GM21447 (cell line): ENCODE results near the gene GGT7.

Source experiments
- ATAC-seq: cut with Tn5 transposase; IDR thresholded peaks from one replicate; pipeline ENCODE4 v1.9.1; 2021; ENCODE audit not compliant: unreplicated experiment

The GGT7 gene

DNA sequence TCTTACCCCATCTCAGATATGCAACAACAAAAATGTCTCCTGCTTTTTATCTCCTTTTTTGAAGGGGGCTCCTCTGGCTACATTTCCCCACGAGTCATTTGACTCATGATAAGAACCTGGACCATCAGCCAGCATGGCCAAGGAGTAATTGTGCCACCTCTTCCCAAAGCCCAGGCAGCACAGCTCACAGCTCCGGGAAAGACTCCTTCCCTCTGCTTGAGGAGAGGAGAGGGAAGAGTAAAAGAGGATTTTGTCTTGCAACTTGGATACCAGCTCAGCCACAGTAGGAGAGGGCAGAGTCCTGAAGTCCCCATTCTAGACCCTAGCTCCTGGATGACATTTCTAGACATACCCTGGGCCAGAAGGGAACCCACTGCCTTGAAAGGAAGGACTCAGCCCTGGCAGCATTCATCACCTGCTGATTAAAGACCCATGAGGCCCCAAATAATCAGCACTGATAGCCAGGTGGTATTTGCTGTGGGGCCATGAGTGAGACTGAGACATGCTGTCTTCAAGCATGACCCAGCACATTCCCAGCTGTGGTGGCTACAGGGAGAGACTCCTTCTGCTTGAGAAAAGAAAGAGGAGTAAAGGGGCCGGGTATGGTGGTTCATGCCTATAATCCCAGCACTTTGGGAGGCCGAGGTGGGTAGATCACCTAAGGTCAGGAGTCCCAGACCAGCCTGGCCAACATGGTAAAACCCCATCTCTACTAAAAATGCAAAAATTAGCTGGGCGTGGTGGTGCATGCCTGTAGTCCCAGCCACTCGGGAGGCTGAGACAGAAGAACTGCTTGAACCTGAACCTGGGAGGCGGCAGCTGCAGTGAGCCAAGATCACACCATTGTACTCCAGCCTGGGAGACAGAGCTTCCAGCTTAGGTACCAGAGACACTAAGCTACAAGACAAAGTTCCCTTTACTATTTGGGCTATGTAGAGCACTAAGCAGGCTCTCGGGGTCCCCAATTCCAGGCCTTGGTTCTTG, 75.4 kb downstream of the GGT7 start:
- ATAC-seq = no peak
